Natural killer cell (primary cell): Measurements from ENCODE around the gene INPP5A. TPM values are rescaled to one million over a fixed set of nuclear protein-coding genes. Genes with fewer than 3 reads are reported as not detected.

Experiments used
- ATAC-seq, 3 donors: fragments of 150-1000 bp in 2 of 3; fragments of 200-7000 bp in 1 of 3; cut with Tn5 transposase; 1 replicate in 1 of 3; 2 replicates in 2 of 3; pipeline ENCODE4 v1.10.0; 2021; ENCODE audit warnings: mild to moderate bottlenecking in 2 of 3, moderate library complexity in 2 of 3
- DNase-seq, 2 donors: peaks; one replicate each; pipeline versions ENCODE4 v3.0.0 to v3.0.0-alpha.2; 2013 to 2021; ENCODE audit warnings: mixed read lengths in 1 of 2
- H3K27ac ChIP-seq: one replicate; pipeline ENCODE4 v1.5.1; 2013; ENCODE audit warnings: mild to moderate bottlenecking, low read length
- H3K27me3 ChIP-seq: one replicate; pipeline ENCODE4 v1.6.1; 2013; ENCODE audit warnings: low read length; ENCODE audit not compliant: control insufficient read depth, insufficient read depth
- H3K36me3 ChIP-seq: one replicate; pipeline ENCODE4 v1.6.1; 2013; ENCODE audit warnings: low read length; ENCODE audit not compliant: control insufficient read depth, insufficient read depth
- H3K4me1 ChIP-seq: one replicate; pipeline ENCODE4 v1.6.1; 2013; ENCODE audit warnings: low read length; ENCODE audit not compliant: control insufficient read depth, insufficient read depth
- H3K4me3 ChIP-seq: one replicate; pipeline ENCODE4 v1.5.1; 2013; ENCODE audit warnings: low read length
- H3K9me3 ChIP-seq: one replicate; pipeline ENCODE4 v1.6.1; 2013; ENCODE audit warnings: low read length; ENCODE audit not compliant: control insufficient read depth, insufficient read depth
- H3K27ac Mint-ChIP-seq, 2 donors: one replicate each; pipeline ENCODE4 v1.8.0; 2022; ENCODE audit warnings: mild to moderate bottlenecking in 2 of 2, mixed read lengths in 2 of 2, moderate library complexity in 1 of 2
- H3K27me3 Mint-ChIP-seq, 2 donors: one replicate each; pipeline ENCODE4 v1.8.0; 2022; ENCODE audit warnings: low read depth in 2 of 2, mixed read lengths in 2 of 2
- H3K36me3 Mint-ChIP-seq: one replicate; pipeline ENCODE4 v1.8.0; 2022; ENCODE audit warnings: mixed read lengths
- H3K4me1 Mint-ChIP-seq, 2 donors: one replicate each; pipeline ENCODE4 v1.8.0; 2022; ENCODE audit warnings: mixed read lengths in 2 of 2
- H3K4me3 Mint-ChIP-seq: one replicate; pipeline ENCODE4 v1.8.0; 2022; ENCODE audit warnings: mild to moderate bottlenecking, moderate library complexity, mixed read lengths
- H3K9me3 Mint-ChIP-seq, 2 donors: one replicate each; pipeline ENCODE4 v1.8.0; 2022; ENCODE audit warnings: mixed read lengths in 2 of 2
- CTCF ChIP-seq: fragments of 200-600 bp; IDR thresholded peaks from one replicate; pipeline ENCODE4 v1.8.0; 2022; ENCODE audit warnings: antibody characterized with exemption
- WGBS: methylation state at CpG from one replicate; pipeline ENCODE4 v1.1.7; 2013; ENCODE audit warnings: missing lambda C conversion rate; ENCODE audit not compliant: insufficient coverage; 5-methylcytosine and 5-hydroxymethylcytosine counted together
- intact Hi-C: fragments of 100-400 bp; cut with micrococcal nuclease; formaldehyde crosslinking; loops from one replicate; pipeline ENCODE4 v1.14.2; 2022
- total RNA-seq, 4 donors: library from RNA; stranded (reverse); fragments of 120-200 nt in 1 of 4; gene quantifications; one replicate each; pipeline versions ENCODE4 v1.2.3 to v1.2.4, GENCODE V29; 2013 to 2022

Gene INPP5A
- total RNA-seq, 3 donors from 2014 or later (not counting 1 experiment from before 2014, with no cell fraction given), result 12.6 to 38.6 (median 18.6) TPM

DNA sequence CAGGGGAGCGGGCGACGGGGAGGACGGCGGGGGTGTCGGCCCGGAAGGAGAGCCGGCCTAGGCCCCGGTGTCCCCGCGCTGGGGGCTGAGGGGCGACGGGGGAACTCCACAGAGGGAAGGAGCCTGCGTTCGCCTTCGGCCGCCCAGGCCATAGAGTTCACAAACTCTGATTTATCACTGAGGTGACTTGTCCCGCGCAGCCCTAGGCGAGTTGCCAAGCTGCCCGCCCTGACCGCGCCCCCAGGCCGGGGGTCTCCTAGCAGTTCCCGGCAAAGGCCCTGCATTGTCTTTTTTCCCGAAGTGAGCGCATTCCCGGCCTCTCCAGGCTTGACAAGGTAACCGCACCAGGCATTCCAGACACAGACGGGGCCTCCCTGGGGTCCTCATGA lies 251.2 kb downstream of the INPP5A start:
- Mint-ChIP-seq H3K27ac (no peak overlapping the region), H3K36me3 (no peaks in the 10 kb centered on the region), H3K27me3 (peaks cover 0 to 14% of the 10 kb centered on the region in 2 donors), H3K9me3 (no peaks in the 10 kb centered on the region), H3K4me1 (no peaks in the 10 kb centered on the region), H3K4me3 (no peak overlapping the region)
- Histone ChIP-seq H3K27me3 (peaks cover 4% of the 10 kb centered on the region), H3K4me1 (peaks cover 3% of the 10 kb centered on the region), H3K27ac (no peak overlapping the region), H3K36me3 (no peaks in the 10 kb centered on the region), H3K9me3 (no peaks in the 10 kb centered on the region), H3K4me3 (no peak overlapping the region)
- ATAC-seq (no peak), DNase-seq (no peak)
- intact Hi-C loops, result no loop called here
- 4% methylated on average over 30 of the region's 30 CpGs for WGBS
- TF ChIP-seq CTCF, result no peak

GRCh38 chr10:132789659-132790148 lies 252.1 kb downstream of the INPP5A start:
- Mint-ChIP-seq H3K36me3 (no peaks in the 10 kb centered on the region), H3K27ac (no peak overlapping the region), H3K4me1 (no peaks in the 10 kb centered on the region), H3K4me3 (no peak overlapping the region), H3K9me3 (no peaks in the 10 kb centered on the region), H3K27me3 (peaks cover 0 to 14% of the 10 kb centered on the region in 2 donors)
- 76% methylated on average over 15 of the region's 15 CpGs for WGBS
- intact Hi-C loops, result loop anchor here (5.0 kb wide), 1 partner anchor 137 kb away; no protein-coding TSS in a partner anchor
- Histone ChIP-seq H3K36me3 (no peaks in the 10 kb centered on the region), H3K9me3 (no peaks in the 10 kb centered on the region), H3K4me3 (no peak overlapping the region), H3K27ac (no peak overlapping the region), H3K4me1 (peaks cover 2% of the 10 kb centered on the region), H3K27me3 (peaks cover 4% of the 10 kb centered on the region)
- TF ChIP-seq CTCF, result no peak
- no peak for ATAC-seq
- no peak for DNase-seq

DNA sequence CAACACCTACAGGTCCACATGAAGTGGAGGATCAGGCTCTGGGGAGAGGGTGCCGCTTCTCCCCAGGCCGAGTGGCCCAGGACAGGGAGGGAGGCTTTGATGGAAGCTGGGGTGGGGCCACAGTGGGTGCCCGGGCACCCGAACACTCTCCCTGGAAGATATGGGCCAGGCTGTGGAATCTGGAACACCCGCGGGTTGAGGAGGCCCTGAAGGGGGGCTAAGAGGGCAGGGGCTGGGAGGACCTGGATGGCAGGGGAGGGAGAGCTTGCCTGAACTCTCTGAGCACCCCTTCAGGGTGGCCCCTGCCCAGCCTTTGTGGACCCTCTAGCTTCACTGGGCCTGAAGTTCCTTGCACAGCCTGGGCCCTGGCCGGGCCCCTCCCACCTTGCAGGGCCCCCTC lies 252.9 kb downstream of the INPP5A start:
- no peak overlapping the region for H3K27ac Mint-ChIP-seq
- no peaks in the 10 kb centered on the region for H3K9me3 Mint-ChIP-seq
- WGBS, result 69% methylated on average over 7 of the region's 7 CpGs
- peaks cover 0 to 14% of the 10 kb centered on the region in 2 donors for H3K27me3 Mint-ChIP-seq
- H3K4me3 ChIP-seq, result no peak overlapping the region
- H3K36me3 Mint-ChIP-seq, result no peaks in the 10 kb centered on the region
- no peaks in the 10 kb centered on the region for H3K4me1 Mint-ChIP-seq
- no peak overlapping the region for H3K27ac ChIP-seq
- intact Hi-C loops, result loop anchor here (5.0 kb wide), 1 partner anchor 138 kb away; no protein-coding TSS in a partner anchor
- TF ChIP-seq CTCF, result no peak
- no peak overlapping the region for H3K4me3 Mint-ChIP-seq
- no peaks in the 10 kb centered on the region for H3K36me3 ChIP-seq
- ATAC-seq (no peak), DNase-seq (no peak)
- H3K27me3 ChIP-seq, result peaks cover 4% of the 10 kb centered on the region
- no peaks in the 10 kb centered on the region for H3K9me3 ChIP-seq
- H3K4me1 ChIP-seq, result no peaks in the 10 kb centered on the region
